HG03103 (cell line): ENCODE data around the gene RAB3IL1.
"Not testable (repeated sequence)": the region's sequence is repeated elsewhere in the genome, so short reads cannot be mapped to it uniquely, and the experiment has no call there.

Source experiments
- ATAC-seq: cut with Tn5 transposase; IDR thresholded peaks from one replicate; pipeline ENCODE4 v1.9.1; 2021; ENCODE audit warnings: low read depth; ENCODE audit not compliant: unreplicated experiment

RAB3IL1 gene

DNA sequence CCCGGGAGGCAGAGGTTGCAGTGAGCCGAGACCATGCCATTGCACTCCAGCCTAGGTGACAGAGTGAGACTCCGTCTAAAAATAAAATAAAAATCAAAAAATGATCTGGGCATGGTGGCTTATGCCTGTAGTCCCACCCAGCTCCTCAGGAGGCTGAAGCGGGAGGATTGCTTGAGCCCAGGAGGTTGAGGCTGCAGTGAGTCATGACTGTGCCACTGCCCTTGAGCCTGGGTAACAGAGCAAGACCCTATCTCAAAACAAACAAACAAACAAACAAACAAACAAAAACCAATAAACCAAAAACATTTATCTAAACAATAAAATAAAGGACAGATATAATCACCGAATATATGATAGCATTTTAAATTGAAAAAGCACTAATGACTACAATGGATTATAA, 36.3 kb upstream of the RAB3IL1 start:
- not testable (repeated sequence) for ATAC-seq

DNA sequence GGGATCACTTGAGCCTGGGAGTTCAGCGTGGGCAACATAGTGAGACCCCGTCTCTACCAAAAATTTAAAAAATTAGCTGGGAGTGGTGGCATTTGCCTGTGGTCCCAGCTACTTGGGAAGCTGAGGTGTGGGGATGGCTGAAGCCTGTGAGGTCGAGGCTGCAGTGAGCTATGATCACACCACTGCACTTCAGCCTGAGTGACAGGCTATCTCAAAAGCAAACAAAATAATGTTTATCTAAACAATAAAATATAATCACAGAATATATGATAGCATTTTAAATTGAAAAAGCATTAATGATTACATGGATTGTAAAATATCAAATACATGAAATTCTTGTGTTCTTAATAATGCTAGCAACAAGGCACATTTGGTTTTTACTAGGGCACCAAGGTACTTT, 35.5 kb upstream of the RAB3IL1 start:
- ATAC-seq: no peak

GRCh38 chr11:61951484-61952135, 34.2 kb upstream of the RAB3IL1 start:
- no peak for ATAC-seq

GRCh38 chr11:61950035-61950547, 32.7 kb upstream of the RAB3IL1 start, which contains the start of gene BEST1:
BEST1 (plus strand) TSS chr11:61950351; CDS start chr11:61951807, 1,456 bp downstream.
- ATAC-seq: no peak

- ATAC-seq: no peak
Observed at GRCh38 chr11:61949169-61950034, 32.0 kb upstream of the RAB3IL1 start.

GRCh38 chr11:61948505-61948904, 31.1 kb upstream of the RAB3IL1 start:
- no peak for ATAC-seq

DNA sequence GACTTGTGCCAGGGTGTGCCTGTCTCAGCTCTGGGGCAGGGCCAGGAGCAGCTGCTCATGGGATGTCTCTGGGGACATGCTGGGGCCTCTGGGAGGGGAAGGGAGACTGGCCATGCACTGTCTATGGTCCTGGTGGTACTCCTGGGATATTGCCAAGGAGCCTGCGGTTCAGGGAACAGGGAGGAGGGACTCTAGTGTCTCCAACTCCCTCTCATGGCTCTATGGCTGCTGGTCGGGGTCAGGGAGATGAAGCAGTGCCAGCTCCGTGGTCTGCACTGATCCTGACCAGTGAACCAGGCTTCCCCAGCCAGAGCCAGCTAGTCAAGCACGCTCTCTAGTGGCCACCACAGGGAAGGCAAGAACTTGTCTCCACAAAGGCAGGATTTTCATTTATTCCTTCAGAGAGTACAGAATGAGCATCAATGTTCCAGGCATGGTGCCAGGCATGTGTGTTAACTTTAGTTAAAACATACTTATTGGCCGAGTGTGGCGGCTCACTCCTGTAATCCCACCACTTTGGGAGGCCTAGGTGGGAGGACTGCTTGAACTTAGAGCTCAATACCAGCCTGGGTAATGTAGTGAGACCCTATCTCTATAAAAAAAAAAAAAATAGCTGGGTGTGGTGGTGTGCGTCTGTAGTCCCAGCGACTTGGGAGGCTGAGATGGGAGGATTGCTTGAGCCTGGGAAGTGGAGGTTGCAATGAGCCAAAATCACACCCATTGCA, 30.3 kb upstream of the RAB3IL1 start:
- no peak for ATAC-seq

DNA sequence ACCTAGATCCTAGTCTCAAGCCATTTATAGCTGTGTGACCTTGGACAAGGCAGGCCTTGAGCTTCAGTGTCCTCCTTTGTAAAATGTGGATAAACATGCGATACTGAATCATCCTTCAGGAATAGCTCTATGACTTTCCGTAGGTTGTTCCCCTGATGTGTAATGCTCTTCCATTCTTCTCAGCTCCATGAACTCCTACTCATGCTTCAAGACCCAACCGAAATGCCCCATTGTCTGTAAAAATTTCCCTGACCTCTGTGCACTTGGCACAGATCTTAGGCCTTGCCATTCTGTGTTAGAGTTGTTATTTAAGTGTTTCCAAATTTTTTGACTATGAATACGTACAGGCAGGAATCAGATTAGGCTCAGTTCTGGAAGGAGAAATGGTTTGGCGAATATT, 29.5 kb upstream of the RAB3IL1 start:
- no peak for ATAC-seq

GRCh38 chr11:61945191-61945590, 27.8 kb upstream of the RAB3IL1 start:
- ATAC-seq: no peak

- ATAC-seq: no peak
Observed at GRCh38 chr11:61940466-61940865, 23.1 kb upstream of the RAB3IL1 start.

GRCh38 chr11:61935861-61936260, 18.5 kb upstream of the RAB3IL1 start:
- no peak for ATAC-seq

DNA sequence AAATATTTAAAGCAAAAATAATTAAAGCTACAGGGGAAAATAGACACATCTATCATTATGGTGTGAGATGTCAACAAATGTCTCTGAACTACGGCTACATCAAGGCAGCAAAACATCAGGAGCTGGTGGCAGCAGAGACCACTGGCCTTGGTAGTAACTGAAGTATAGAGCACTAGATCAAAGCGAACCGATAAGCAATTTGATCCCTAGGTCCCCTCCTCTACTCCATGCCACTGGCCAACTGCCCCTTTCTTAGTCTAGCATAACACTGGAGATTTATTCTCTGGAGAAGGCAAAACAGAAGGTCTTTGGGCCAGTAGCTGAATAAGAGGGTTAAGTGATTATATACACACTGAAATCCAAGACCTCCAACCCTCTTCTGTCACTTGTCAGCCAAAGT, 13.6 kb upstream of the RAB3IL1 start:
- ATAC-seq: no peak

GRCh38 chr11:61928606-61929005, 11.2 kb upstream of the RAB3IL1 start:
- no peak for ATAC-seq

- no peak for ATAC-seq
Observed at GRCh38 chr11:61927501-61927900, 10.1 kb upstream of the RAB3IL1 start.

GRCh38 chr11:61926235-61926634, 8.9 kb upstream of the RAB3IL1 start:
- no peak for ATAC-seq

DNA sequence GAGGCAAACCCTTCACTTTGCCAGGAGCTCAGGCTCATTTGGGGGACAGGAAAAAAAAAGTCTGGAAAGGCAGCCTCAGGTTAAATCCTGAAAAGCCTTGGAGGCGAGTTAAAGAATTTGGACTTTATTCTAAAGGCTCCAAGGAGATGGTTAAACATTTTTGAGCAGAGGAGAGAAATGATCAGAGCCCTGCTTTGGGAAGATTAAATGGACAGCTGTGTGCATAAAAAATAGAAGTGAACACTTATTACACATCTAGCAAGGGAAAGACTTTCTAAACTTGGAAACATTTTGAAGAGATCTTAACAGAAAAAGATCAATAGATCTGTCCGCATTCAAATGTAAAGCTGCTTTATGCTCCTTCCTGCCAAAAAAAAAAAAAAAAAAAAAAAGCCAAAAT, 8.4 kb upstream of the RAB3IL1 start:
- no peak for ATAC-seq

- ATAC-seq: no peak
Observed at GRCh38 chr11:61924064-61924455, 6.7 kb upstream of the RAB3IL1 start.

DNA sequence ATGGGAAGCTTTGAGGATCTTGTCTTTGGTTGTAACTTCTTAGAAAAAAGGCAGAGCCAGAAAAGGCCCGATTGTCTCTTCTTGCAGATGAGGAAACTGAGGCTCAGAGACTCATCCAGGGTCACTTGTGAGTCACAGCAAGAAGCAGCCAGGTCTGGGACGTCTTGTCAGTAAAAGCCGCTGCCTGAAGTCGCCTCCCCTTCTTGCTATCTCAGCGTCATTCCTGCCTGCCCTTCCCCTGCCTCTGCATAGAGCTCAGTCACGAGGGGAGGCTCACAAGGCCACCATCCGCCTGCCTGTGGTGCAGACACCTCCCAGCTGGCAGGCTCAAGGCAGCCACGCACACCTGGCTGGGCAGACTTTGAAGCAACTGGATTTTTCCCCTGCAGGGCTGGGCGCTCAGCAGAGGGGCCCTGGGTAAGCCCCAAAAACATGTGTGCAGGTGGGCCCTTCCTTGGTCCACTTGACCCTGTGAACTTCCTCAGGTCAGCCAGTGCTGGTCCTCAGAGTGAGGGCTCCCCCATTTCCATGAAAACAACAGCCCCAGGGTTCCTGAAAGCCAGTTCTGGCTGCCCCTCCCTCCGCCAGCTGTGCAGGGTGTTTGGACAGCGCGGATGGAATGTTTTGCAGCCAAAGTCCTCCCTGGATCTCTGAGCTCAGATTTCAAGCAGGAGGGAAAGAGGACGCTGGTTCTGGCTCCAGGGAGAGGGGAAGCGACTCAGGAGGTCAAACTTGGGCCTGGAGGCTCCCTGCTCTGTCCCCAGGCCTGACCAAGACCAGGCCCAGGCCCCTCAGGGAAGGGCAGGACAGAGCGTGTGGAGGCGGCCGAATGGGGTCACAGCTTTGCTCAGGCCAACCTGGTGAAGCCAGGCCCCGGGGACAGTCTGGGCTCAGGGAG, 6.0 kb upstream of the RAB3IL1 start:
- ATAC-seq: no peak

DNA sequence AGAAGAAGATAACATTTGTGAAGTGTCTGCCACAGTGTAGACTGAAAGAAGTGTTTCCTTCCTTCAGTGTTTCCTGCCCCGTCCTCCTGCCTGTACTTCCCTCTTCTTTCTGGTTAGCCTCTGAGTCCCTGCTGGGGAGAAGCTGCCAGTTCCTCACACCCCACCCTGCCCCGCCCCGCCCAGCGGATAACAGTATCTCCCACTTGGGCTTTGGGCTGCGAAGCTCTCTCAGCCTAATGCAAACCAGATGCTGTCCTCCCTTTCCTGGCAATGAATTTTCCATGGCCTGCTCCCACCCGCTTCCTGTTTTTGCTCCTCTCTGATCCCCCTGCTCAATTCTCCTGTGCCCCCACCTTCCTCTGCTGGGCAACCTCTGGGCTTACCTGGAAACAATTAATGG, 5.2 kb upstream of the RAB3IL1 start:
- no peak for ATAC-seq

DNA sequence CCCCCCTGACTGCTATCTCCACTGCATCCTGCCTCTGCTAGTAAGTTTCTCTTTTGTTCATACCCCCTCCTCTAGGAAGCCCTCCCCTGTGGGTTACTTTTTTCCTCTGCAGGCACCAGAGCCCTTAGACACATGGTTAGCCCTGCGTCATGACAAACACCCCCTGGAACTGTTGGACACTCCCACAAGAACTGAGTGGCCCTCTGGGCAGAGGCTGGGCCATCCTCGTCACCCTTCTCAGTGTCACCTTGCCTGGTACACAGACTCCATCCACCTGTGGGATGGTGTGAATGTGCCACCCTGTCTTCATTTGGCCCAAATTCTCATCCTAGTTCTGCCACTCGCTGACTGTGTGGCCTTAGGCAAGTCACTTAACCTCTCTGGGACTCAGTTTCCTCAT, 4.1 kb upstream of the RAB3IL1 start:
- no peak for ATAC-seq
